HG03442 (cell line): Measurements from ENCODE around the gene TSC2.

Experiments used
- ATAC-seq: cut with Tn5 transposase; IDR thresholded peaks from one replicate; pipeline ENCODE4 v1.9.1; 2021; ENCODE audit warnings: mild to moderate bottlenecking, moderate library complexity; ENCODE audit not compliant: unreplicated experiment

Gene TSC2

DNA sequence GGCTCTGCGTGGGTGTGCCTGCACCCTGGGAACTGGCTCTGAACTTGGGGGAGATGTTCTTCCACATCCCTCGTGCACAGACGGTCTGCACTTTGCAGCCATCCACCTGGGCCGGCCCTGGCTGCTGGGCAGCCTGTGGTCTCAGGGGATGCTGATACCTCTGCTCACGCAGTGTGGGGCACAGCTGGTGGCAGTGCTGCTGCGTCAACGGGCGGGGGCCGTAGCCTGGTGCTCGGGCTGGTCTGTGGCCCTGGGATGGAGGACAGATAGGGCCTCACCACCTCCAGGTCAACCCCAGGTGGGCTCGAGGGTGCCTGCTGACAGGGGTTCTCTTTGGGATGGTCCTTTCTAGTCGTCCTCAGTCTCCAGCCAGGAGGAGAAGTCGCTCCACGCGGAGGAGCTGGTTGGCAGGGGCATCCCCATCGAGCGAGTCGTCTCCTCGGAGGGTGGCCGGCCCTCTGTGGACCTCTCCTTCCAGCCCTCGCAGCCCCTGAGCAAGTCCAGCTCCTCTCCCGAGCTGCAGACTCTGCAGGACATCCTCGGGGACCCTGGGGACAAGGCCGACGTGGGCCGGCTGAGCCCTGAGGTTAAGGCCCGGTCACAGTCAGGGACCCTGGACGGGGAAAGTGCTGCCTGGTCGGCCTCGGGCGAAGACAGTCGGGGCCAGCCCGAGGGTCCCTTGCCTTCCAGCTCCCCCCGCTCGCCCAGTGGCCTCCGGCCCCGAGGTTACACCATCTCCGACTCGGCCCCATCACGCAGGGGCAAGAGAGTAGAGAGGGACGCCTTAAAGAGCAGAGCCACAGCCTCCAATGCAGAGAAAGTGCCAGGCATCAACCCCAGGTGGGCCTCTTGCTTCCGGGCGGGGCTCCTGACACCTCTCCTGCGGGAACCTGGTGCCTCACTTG is 36.3 kb downstream of the TSC2 start:
- ATAC-seq = no peak

DNA sequence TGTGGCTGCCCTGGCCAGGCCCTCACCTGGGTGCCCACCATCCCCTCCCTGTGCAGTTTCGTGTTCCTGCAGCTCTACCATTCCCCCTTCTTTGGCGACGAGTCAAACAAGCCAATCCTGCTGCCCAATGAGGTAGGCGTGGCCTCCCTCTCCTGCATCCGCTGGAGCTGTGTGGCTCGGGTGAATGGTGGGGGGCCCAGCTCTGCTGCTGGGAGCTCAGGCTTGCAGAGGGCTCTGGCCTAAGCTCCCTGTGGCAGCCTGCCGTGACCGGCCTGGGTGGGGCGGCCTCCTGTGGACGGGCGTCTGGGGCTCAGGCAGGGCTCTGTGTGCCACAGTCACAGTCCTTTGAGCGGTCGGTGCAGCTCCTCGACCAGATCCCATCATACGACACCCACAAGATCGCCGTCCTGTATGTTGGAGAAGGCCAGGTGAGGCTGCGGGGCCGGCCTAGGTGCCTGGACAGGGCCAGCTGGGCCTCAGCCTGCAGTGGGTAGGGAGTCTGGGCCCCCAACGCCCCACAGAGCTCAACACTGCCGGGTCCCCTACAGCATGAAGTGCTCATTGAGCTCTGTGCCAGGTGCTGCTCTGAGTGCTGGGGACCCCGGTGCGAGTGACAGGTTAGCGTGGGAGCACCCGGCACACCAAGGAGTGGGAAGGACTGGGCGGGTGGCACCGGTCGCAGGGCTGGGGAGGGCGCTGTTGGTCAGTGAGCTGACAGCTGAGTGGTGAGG is 37.3 kb downstream of the TSC2 start:
- no peak for ATAC-seq

DNA sequence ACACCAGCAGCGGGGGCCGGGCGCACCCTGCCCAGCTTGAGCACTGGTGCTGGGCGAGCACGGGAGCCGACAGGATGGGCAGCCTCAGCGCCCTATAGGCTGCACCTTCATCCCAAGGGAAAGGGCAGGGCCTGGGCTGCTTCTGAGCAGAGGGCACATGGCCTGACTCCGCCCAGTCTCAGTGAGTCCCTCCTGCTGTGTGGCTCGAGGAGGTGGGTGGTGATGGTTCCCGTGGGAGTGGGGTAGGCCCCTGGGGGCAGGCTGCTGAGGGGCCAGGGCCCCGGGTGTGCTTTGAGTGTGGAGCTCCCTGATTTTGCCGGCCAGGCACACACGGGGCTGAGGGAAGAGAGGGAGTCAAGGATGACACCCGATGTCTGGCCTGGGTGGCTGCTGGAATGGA is 37.9 kb downstream of the TSC2 start:
- ATAC-seq = no peak

DNA sequence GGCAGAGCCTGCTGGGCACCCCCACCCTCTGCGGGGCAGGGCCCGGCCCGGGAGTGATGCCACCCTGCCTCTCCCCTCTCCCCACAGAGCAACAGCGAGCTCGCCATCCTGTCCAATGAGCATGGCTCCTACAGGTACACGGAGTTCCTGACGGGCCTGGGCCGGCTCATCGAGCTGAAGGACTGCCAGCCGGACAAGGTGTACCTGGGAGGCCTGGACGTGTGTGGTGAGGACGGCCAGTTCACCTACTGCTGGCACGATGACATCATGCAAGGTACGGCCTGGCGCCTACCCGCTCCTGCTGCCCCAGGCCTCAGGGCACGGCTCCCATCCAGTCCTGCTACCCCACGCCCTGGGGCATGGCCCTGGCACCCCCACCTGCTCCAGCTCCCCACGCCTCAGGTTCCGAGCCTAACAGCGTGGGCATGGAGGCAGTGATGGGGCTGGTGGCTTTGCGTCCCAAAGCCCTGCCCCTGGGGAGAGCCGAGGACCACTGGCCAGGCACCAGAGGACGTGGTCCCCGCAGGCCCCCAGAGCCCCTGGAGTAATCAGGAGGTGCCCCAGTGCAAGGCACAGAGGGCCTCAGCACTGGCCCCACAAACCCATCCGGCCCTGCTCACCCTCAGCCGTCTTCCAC is 38.4 kb downstream of the TSC2 start:
- no peak for ATAC-seq

DNA sequence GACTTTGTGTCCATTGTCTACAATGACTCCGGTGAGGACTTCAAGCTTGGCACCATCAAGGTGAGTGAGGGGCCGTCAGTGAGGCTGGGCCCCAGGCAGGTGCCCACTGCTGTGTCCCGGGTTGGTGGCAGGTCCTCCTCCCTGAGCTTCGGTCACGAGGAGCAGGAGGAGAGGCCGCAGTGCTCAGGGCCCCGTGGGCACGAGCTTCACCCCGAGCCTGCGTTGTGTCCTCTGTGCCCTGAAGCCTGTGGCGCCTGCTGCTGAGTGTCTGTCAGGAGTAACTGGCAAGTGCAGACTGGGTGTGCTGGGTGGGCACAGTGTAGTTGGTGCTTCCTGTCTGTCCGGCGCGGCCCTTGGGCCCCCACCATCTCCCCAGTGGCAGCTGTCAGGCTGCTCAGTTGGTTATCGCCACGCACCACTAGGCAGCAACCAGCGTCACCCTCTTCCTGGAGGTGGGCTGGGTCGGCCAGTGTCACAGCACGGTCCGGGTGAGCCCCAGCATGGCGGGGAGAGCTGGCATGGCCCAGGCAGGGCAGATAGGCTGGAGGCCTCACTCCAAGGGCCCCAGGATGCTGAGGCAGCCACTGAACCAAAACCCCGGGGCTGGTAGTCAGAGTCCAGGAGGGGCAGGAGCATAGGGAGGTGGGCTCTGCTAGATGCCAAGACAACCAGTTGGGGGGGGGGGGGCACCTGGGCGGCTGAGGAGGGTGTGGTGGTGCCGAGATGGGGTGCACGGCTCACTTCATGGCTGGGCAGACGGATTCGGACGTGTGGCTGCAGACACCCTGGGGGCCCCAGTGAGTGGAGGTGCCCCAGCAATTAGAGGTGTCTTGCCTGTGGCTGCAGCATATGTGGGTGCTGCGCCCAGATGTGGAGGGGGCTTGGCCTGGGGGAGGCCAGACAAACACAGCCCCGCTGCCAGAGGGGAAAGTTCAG is 39.3 kb downstream of the TSC2 start:
- no peak for ATAC-seq

DNA sequence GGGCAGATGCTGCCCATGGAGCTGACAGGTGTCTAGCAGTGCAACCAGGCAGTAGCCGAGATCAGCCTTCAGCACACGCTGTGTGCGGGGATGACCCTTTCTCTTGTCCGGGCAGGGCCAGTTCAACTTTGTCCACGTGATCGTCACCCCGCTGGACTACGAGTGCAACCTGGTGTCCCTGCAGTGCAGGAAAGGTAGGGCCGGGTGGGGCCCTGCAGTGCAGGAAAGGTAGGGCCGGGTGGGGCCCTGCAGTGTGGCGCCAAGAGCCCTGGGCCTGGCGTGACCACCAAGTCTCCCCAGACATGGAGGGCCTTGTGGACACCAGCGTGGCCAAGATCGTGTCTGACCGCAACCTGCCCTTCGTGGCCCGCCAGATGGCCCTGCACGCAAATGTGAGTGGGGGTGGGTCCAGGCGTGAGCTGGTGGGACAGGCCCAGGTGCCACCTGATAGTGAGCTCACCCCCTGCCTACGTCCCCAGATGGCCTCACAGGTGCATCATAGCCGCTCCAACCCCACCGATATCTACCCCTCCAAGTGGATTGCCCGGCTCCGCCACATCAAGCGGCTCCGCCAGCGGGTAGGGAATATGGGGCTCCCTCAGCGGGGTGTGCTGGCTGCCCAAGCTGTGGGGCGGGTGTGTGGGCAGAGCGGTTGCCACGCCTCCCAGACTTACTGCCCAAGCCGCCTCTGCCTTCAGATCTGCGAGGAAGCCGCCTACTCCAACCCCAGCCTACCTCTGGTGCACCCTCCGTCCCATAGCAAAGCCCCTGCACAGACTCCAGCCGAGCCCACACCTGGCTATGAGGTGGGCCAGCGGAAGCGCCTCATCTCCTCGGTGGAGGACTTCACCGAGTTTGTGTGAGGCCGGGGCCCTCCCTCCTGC is 40.2 kb downstream of the TSC2 start:
- no peak for ATAC-seq

DNA sequence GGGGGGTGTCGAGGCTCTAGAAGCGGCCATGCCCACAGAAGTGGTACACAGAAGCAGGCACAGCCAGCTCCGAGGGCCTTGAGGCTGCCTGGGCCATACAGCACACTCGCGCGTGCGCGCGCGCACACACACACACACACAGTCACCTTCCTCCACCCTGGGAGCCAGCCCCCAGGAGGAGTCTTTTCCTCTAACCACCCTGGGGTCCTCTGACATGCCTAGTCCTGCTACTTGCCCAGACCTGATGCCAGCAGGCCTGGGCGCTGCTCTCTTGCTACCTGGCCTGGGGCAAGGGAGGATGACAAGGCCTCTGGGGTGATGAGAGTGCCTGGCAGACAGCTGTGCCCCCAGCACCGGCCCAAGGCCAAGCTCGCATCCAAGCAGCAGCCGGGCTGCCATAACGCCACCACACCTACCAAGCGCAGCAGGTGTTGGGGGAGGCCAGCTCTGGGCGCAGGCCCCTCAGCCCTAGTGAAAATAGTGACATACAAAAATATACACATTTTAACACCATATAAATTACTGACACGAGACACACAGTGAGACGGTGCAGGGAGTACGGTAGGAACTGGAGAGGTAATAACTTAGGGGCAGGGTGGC is 41.1 kb downstream of the TSC2 start:
- no peak for ATAC-seq

DNA sequence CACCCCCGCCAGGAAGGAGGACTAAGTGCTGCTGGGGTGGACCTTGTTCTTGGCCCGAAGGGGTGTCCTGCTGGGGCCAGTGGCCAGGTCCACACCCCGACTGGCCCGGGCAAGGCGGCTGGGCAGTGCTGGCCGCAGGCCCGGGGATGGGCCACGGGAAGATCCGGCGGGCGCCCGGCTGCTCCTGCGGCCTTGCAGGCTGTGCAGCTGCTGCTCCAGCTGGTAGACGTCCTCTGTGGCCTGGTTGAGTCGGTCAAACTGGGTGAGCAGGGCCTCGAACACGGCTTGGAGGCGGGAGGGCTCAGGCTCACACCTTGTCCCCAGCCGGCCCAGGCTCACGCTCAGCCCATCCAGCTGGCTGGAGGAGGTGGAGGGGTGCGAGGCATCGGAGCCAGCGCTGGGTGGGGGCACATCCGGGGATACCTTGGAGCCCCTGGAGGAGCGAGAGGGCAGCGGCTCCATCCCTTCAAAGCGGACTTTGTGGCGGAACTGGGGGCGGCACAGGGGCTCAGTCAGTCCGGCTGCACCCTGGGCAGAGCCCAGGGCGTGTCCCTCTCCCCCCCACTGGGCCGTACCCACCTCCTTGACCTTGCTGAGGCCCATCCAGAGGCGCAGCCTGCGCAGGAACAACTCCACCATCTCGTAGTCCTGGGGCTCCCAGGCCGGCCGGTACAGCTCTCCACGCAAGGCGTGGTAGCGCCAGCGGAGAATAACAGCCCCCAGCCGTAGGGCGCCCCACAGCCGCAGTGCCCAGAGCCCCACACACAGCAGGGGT is 42.1 kb downstream of the TSC2 start:
- ATAC-seq = no peak

DNA sequence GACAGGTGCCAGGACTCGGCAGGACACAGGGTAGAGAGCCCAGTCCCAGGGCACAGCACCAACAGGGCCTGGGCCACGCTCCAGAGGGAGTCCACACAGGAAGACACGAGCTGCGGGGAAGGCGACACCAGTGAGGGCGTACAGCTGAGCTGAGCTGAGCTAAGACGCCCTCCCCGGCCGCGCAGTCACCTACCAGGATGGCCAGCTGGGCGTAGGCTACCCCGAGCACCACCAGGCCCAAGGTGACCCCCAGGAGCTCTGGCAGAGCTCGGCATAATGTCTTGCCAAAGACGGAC is 42.6 kb downstream of the TSC2 start:
- ATAC-seq = no peak

DNA sequence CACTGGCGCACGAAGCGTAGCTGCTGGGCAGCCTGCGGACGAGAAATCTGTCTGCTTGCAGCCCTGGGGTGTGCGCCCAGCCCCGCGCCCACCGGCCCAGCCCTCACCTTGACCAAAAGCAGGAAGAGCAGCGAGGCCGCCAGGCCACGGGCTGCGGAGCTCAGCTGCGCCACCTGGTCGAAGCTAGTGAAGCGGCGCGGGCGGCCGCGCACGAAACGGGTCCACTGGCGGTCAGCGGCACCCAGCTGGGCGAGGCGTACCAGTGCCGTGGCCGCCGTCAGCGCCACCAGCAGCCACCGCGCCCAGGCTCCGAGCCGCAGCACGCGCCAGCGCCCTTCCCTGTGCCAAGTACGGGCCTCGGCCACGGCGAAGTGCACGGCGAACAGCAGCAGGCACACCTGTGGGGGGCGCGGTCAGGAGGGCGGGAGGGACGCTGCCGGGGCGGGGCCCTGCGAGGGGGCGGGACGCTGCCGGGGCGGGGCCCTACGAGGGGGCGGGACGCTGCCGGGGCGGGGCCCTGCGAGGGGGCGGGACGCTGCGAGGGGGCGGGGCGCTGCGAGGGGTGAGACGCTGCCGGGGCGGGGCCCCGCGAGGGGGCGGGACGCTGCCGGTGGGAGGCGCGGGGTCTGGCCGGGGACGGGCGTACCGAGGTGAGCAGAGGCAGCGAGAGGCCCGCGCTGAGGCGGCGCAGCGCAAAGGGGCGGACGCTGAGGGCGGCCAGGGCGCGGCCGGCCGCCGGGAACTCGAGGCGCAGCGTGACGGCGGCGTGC is 43.2 kb downstream of the TSC2 start:
- no peak for ATAC-seq

DNA sequence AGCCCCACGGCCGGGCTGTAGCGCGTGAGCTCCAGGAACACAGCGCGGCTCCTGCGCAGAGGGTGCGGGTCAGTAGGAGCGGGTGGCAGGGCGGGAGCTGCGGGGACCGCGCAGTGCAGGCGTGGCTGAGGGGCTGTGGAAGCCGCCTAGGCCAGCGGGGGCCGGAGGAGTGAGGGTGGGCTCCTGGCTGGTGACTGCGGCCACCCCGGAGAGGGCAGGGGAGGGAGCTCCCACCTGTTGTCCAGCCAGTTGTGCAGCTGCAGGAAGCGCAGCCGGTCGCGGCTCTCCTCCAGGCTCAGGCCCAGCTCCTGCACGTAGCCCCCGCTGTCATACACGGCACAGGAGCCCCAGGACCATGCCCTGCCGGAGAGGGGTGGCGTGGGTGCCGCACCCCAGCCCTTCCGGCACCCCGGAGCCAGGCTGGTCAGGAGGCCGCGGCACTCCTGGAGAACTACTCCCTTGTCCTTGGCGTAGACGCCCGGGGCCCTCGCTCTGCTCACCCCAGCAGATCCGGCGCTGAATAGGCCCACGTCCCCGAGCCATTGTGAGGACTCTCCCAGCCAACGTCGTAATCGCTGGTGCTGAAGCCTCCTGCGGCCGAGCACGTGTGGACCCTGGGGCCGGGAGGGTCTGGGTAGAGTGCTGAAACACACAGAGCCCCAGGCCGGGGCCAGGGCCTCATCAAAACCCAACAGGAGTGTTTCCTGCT is 43.9 kb downstream of the TSC2 start:
- no peak for ATAC-seq

DNA sequence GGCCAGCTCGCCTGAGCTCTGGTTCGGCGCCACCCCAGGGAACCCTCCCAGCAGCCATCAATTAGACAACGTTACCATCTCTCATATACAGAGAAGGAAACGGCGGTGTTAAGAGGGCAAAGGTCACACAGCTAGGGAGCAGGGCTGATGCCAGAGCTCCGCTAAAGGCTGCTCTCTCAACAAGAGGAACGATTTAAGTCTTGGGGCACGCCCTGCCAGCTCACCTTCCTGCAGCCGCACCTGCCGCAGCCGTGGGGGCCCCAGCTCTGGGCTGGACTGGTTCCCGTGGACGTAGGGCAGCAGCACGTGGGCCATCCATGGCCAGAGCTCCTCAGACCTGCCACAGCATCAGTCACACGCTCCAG is 44.5 kb downstream of the TSC2 start:
- no peak for ATAC-seq

DNA sequence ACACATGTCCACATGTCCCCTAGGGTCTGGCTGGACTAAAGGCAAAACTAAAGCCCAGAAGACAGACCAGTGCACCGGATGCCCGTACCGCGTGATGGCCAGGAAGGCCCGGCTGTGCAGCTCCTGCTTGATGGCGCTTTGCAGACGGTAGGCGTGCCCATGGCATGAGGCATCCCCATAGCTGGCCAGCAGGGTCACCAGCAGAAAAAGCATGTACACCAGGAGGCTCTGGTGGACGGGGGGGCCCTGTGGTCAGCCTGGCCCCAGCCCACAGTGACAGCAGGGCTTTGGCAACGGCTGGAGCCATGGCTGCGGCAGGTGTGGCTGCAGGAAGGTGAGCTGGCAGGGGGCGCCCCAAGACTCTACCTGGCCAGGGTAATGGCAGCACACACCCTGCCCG is 45.1 kb downstream of the TSC2 start:
- no peak for ATAC-seq

DNA sequence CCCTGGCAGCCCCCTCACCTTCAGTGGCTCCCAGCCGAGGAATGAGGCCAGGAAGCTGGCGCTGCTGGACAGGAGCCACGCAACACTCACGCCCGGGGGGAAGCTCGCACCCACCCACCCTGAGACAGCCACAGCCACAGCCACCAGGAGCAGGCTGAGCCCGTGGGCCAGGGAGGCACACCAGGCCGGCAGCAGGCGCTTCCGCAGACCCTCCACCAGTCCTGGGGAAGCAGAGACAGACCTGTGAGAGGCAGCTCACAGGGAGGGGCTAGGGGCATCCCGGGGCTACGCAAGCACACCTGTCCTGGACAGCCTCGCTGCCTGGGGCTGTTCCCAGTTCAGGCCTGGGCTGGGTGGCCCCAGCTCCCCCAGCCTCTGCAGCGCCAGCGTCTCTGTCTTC is 46.0 kb downstream of the TSC2 start:
- ATAC-seq = no peak

DNA sequence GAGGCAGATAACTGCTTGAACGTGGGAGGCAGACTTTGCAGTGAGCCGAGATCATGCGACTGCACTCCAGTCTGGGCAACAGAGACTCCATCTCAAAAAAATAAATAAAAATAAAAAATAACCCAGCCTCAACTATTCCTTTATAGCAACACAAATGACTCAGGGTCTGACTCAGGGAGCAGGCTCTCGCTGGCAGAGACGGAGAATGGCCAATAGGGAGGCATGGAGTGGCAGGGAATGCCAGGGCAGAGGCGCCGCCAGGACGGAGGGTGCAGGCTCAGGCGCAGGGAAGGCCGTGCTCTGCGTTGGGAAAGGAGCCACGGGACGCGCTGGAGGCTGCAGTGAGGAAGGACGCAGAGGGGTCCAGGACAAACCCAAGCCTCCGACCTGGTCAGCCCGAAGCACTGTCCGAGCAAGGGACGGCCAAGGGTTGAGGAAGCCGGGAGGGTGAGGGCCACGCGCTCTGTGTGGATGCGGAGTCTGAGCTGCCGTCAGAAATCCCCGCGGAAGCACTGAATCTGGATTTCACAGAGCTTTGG is 47.6 kb downstream of the TSC2 start:
- no peak for ATAC-seq

DNA sequence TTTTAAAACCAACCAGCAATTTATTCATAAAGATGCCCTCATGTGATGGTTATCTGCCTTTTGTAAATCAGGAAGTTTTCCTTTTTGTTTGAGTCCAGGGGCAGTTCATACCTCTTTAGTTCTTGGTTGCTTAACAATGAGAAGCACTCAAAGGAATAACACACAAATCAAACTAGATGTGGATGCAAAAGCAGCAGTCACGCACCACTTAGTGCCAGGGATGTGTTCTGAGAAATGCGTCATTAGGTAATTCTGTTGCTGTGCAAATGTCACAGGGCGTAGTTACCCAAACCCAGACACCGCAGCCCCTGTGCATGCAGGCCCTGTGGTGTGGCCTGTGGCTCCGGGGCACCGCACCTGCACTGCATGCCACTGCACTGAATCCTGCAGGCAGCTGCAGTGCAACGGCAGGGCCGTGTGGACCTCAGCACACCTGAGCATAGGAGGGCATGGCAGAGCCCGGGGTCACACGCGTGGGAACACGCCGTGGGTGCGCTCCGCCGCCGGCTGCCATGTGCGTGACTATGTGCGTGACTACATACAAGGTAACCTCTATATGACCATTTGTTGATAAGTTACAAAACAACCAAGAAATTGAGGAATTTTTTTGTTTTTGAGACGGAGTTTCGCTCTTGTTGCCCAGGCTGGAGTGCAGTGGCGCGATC is 48.3 kb downstream of the TSC2 start:
- no peak for ATAC-seq
